ENCODE results near the gene CDKN2B. TPM values are rescaled to one million over a fixed set of nuclear protein-coding genes. Genes with fewer than 3 reads are reported as not detected.
"Not testable (repeated sequence)": the region's sequence is repeated elsewhere in the genome, so short reads cannot be mapped to it uniquely, and the experiment has no call there.

Gene CDKN2B
- polyA plus RNA-seq, 4 donors: 12.8 to 81.4 (median 44.1) TPM

- WGBS, 3 donors: 16 to 29% (median 26%) methylated on average over 15 of the region's 15 CpGs
- Histone ChIP-seq H3K4me3 (ENCODE audit: low read depth in 1 of 3, low read length in 3 of 3) (no peak overlapping the region), H3K27me3 (ENCODE audit: control insufficient read depth in 3 of 3, insufficient read depth in 3 of 3, low read length in 3 of 3) (peaks cover 5 to 78% (median 58%) of the 10 kb centered on the region in 3 donors), H3K27ac (ENCODE audit: low read depth in 1 of 3, low read length in 2 of 3) (no peak overlapping the region), H3K4me1 (ENCODE audit: control insufficient read depth in 3 of 3, insufficient read depth in 2 of 3, low read depth in 1 of 3, low read length in 2 of 3) (peaks cover 0 to 5% (median 0%) of the 10 kb centered on the region in 3 donors), H3K36me3 (ENCODE audit: control insufficient read depth in 3 of 3, insufficient read depth in 2 of 3, low read depth in 1 of 3, low read length in 3 of 3) (no peaks in the 10 kb centered on the region), H3K9me3 (ENCODE audit: control insufficient read depth in 2 of 2, insufficient read depth in 1 of 2, low read depth in 1 of 2, low read length in 1 of 2) (peaks cover 0 to 4% of the 10 kb centered on the region in 2 donors)
- no peak for FAIRE-seq
- no peak for DNase-seq
Measured at GRCh38 chr9:21966140-21966851, 42.8 kb downstream of the CDKN2B start.

DNA sequence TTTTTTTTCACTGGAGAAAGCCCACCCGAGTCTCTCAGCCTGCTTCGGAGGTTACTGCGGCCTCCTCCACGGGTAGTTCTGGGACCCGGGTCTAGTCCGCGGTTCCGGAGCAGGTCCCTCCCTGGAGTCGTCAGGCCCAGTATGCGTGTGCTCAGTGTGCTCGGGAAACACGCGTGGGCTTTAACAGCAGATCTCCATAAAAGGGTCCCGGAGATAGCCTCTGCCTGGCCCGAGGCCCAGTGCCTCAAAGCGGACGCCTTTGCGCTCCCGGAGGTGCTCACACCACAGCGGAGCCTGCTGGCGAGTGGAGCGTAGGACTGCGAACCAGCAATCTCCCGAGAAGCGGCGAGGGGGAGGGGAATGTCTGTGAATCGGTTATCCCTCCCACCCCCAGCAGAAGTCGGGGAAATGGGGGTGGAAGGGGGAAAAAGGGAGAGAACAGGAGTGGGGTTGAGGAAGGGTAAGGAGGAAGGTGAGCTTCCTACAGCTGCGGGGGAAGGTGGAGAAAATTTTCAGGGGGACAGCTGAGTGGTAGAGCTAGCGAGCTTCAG, 43.6 kb downstream of the CDKN2B start:
- peaks cover 5 to 73% (median 51%) of the 10 kb centered on the region in 3 donors for H3K27me3 ChIP-seq (ENCODE audit: control insufficient read depth in 3 of 3, insufficient read depth in 3 of 3, low read length in 3 of 3)
- DNase-seq (peak; percentile 63 to 74), FAIRE-seq (no peak)
- H3K27ac ChIP-seq (ENCODE audit: low read depth in 1 of 3, low read length in 2 of 3): no peak overlapping the region
- peaks cover 0 to 5% (median 0%) of the 10 kb centered on the region in 3 donors for H3K4me1 ChIP-seq (ENCODE audit: control insufficient read depth in 3 of 3, insufficient read depth in 2 of 3, low read depth in 1 of 3, low read length in 2 of 3)
- peaks cover 0 to 4% of the 10 kb centered on the region in 2 donors for H3K9me3 ChIP-seq (ENCODE audit: control insufficient read depth in 2 of 2, insufficient read depth in 1 of 2, low read depth in 1 of 2, low read length in 1 of 2)
- H3K4me3 ChIP-seq (ENCODE audit: low read depth in 1 of 3, low read length in 3 of 3): peak overlapping the region in 2 of 3 donors; percentile 22 to 51
- WGBS, 3 donors: 2 to 6% (median 2%) methylated on average over 30 of the region's 30 CpGs
- H3K36me3 ChIP-seq (ENCODE audit: control insufficient read depth in 3 of 3, insufficient read depth in 2 of 3, low read depth in 1 of 3, low read length in 3 of 3): no peaks in the 10 kb centered on the region

GRCh38 chr9:21964925-21965385, 44.1 kb downstream of the CDKN2B start:
- Histone ChIP-seq H3K27me3 (ENCODE audit: control insufficient read depth in 3 of 3, insufficient read depth in 3 of 3, low read length in 3 of 3) (peaks cover 5 to 67% (median 45%) of the 10 kb centered on the region in 3 donors), H3K4me1 (ENCODE audit: control insufficient read depth in 3 of 3, insufficient read depth in 2 of 3, low read depth in 1 of 3, low read length in 2 of 3) (peaks cover 0 to 5% (median 0%) of the 10 kb centered on the region in 3 donors), H3K4me3 (ENCODE audit: low read depth in 1 of 3, low read length in 3 of 3) (peak overlapping the region in 2 of 3 donors; percentile 22 to 51), H3K27ac (ENCODE audit: low read depth in 1 of 3, low read length in 2 of 3) (no peak overlapping the region), H3K36me3 (ENCODE audit: control insufficient read depth in 3 of 3, insufficient read depth in 2 of 3, low read depth in 1 of 3, low read length in 3 of 3) (no peaks in the 10 kb centered on the region), H3K9me3 (ENCODE audit: control insufficient read depth in 2 of 2, insufficient read depth in 1 of 2, low read depth in 1 of 2, low read length in 1 of 2) (no peaks in the 10 kb centered on the region)
- 0 to 2% (median 2%) methylated on average over 29 of the region's 29 CpGs for WGBS, 3 donors
- DNase-seq: peak; percentile 11 to 74
- no peak for FAIRE-seq

- Histone ChIP-seq H3K36me3 (ENCODE audit: control insufficient read depth in 3 of 3, insufficient read depth in 2 of 3, low read depth in 1 of 3, low read length in 3 of 3) (no peaks in the 10 kb centered on the region), H3K4me3 (ENCODE audit: low read depth in 1 of 3, low read length in 3 of 3) (no peak overlapping the region), H3K4me1 (ENCODE audit: control insufficient read depth in 3 of 3, insufficient read depth in 2 of 3, low read depth in 1 of 3, low read length in 2 of 3) (peaks cover 0 to 5% (median 0%) of the 10 kb centered on the region in 3 donors), H3K27ac (ENCODE audit: low read depth in 1 of 3, low read length in 2 of 3) (no peak overlapping the region), H3K9me3 (ENCODE audit: control insufficient read depth in 2 of 2, insufficient read depth in 1 of 2, low read depth in 1 of 2, low read length in 1 of 2) (no peaks in the 10 kb centered on the region), H3K27me3 (ENCODE audit: control insufficient read depth in 3 of 3, insufficient read depth in 3 of 3, low read length in 3 of 3) (peaks cover 7 to 36% (median 15%) of the 10 kb centered on the region in 3 donors)
- 89 to 98% (median 90%) methylated on average over 2 of the region's 2 CpGs for WGBS, 3 donors
- DNase-seq (no peak), FAIRE-seq (no peak)
Measured at GRCh38 chr9:21961569-21961968, 47.5 kb downstream of the CDKN2B start.

DNA sequence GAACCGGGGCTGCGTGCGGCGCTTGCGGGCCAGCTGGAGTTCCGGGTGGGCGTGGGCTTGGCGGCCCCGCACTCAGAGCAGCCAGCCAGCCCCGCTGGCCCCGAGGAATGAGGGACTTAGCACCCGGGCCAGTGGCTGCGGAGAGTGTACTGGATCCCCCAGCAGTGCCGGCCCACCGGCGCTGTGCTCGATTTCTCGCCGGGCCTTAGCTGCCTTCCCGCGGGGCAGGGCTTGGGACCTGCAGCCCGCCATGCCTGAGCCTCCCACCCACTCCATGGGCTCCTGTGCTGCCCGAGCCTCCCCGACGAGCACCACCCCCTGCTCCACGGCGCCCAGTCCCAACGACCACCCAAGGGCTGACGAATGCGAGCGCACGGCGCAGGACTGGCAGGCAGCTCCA, 49.8 kb downstream of the CDKN2B start:
- H3K27me3 ChIP-seq (ENCODE audit: control insufficient read depth in 3 of 3, insufficient read depth in 3 of 3, low read length in 3 of 3): peaks cover 0 to 13% (median 2%) of the 10 kb centered on the region in 3 donors
- H3K9me3 ChIP-seq (ENCODE audit: control insufficient read depth in 2 of 2, insufficient read depth in 1 of 2, low read depth in 1 of 2, low read length in 1 of 2); H3K4me1 ChIP-seq (ENCODE audit: control insufficient read depth in 3 of 3, insufficient read depth in 2 of 3, low read depth in 1 of 3, low read length in 2 of 3); H3K4me3 ChIP-seq (ENCODE audit: low read depth in 1 of 3, low read length in 3 of 3); FAIRE-seq; H3K36me3 ChIP-seq (ENCODE audit: control insufficient read depth in 3 of 3, insufficient read depth in 2 of 3, low read depth in 1 of 3, low read length in 3 of 3); H3K27ac ChIP-seq (ENCODE audit: low read depth in 1 of 3, low read length in 2 of 3); DNase-seq: not testable (repeated sequence)
- 90 to 94% (median 92%) methylated on average over 14 to 33 of the region's 33 CpGs for WGBS, 3 donors

GRCh38 chr9:21958833-21959232, 50.3 kb downstream of the CDKN2B start:
- Histone ChIP-seq H3K4me1 (ENCODE audit: control insufficient read depth in 3 of 3, insufficient read depth in 2 of 3, low read depth in 1 of 3, low read length in 2 of 3) (no peaks in the 10 kb centered on the region), H3K36me3 (ENCODE audit: control insufficient read depth in 3 of 3, insufficient read depth in 2 of 3, low read depth in 1 of 3, low read length in 3 of 3) (no peaks in the 10 kb centered on the region), H3K9me3 (ENCODE audit: control insufficient read depth in 2 of 2, insufficient read depth in 1 of 2, low read depth in 1 of 2, low read length in 1 of 2) (no peaks in the 10 kb centered on the region), H3K27ac (ENCODE audit: low read depth in 1 of 3, low read length in 2 of 3) (no peak overlapping the region), H3K27me3 (ENCODE audit: control insufficient read depth in 3 of 3, insufficient read depth in 3 of 3, low read length in 3 of 3) (peaks cover 0 to 13% (median 2%) of the 10 kb centered on the region in 3 donors), H3K4me3 (ENCODE audit: low read depth in 1 of 3, low read length in 3 of 3) (no peak overlapping the region)
- DNase-seq: no peak
- FAIRE-seq: no peak
- 82 to 100% (median 84%) methylated on average over 2 of the region's 2 CpGs for WGBS, 3 donors

Other genes starting within 250 kb of the CDKN2B start
- gene MTAP, start 206.7 kb downstream of the CDKN2B start, polyA plus RNA-seq: 10 to 100 TPM in 2 of 4 donors, 1 to 10 TPM in 2; 3.0 to 24.4 (median 10.6) TPM
- gene CDKN2A, start 14.9 kb downstream of the CDKN2B start, polyA plus RNA-seq: 1 to 10 TPM in 2 of 4 donors, under 1 TPM in 1, not detected in 1; 0.30 to 2.7 (median 1.9) TPM
- gene CDKN2B-AS1, start 14.5 kb downstream of the CDKN2B start, polyA plus RNA-seq: 1 to 10 TPM; 1.3 to 8.7 (median 5.1) TPM

Measured in small intestine (tissue), 7 donors.